IMR-90 (cell line): ENCODE results near the gene MATN3. TPM values are rescaled to one million over a fixed set of nuclear protein-coding genes. Genes with fewer than 3 reads are reported as not detected.
A peak's percentile ranks its signal among the peaks of the same experiment; 100 is the strongest.

Experiments
- ATAC-seq: fragments of 200-7000 bp; cut with Tn5 transposase; 2 replicates; pipeline ENCODE4 v1.9.1; 2020; ENCODE audit warnings: low read depth, mild to moderate bottlenecking, moderate library complexity
- Bru-seq: library from RNA; stranded (reverse); fragments of 400-500 nt; gene quantifications from one replicate; lab custom pipeline; 2021; lab: Mats Ljungman, UMichigan
- BruChase-seq, 2 experiments: library from RNA; stranded (reverse); fragments of 400-500 nt; gene quantifications; one replicate each; lab custom pipeline; 2021; lab: Mats Ljungman, UMichigan
- BruUV-seq: library from RNA; stranded (reverse); fragments of 400-500 nt; replicated peaks from 2 replicates; lab custom pipeline; 2021; lab: Mats Ljungman, UMichigan
- CTCF ChIA-PET: fragments of 300-600 bp; formaldehyde crosslinking; extraction: SDS; loops from one replicate; lab custom pipeline; 2021; ENCODE audit warnings: antibody characterized with exemption; lab: Yijun Ruan, JAX
- POLR2A ChIA-PET: fragments of 300-600 bp; sonication (Branson Sonifier 250); formaldehyde crosslinking; loops from one replicate; lab custom pipeline; 2022; ENCODE audit warnings: antibody characterized with exemption; ENCODE audit not compliant: unreplicated experiment; lab: Charles Lee
- DNase-seq: peaks from one replicate; pipeline ENCODE4 v3.0.0; 2013
- H2AFZ ChIP-seq: replicated peaks from 2 replicates; pipeline ENCODE3; 2013; ENCODE audit warnings: low read length, mild to moderate bottlenecking; ENCODE audit not compliant: poor library complexity
- H2AK5ac ChIP-seq: 2 replicates; pipeline ENCODE4 v1.6.1; 2013; ENCODE audit warnings: low read depth, low read length, inconsistent platforms
- H2AK9ac ChIP-seq: replicated peaks from 2 replicates; pipeline ENCODE3; 2013; ENCODE audit warnings: mild to moderate bottlenecking, low read depth, low read length, moderate library complexity; ENCODE audit not compliant: poor library complexity
- H2BK120ac ChIP-seq: 2 replicates; pipeline ENCODE4 v1.6.1; 2013; ENCODE audit warnings: low read depth, low read length, inconsistent platforms
- H2BK15ac ChIP-seq: 3 replicates; pipeline ENCODE4 v1.6.1; 2013; ENCODE audit warnings: low read depth, low read length, inconsistent platforms
- H2BK20ac ChIP-seq: 2 replicates; pipeline ENCODE4 v1.6.1; 2013; ENCODE audit warnings: low read depth, mild to moderate bottlenecking, inconsistent platforms, low read length, moderate library complexity
- H2BK5ac ChIP-seq: 2 replicates; pipeline ENCODE4 v1.6.1; 2013; ENCODE audit warnings: mild to moderate bottlenecking, low read depth, low read length, inconsistent platforms; ENCODE audit not compliant: poor library complexity, severe bottlenecking
- H3K14ac ChIP-seq: replicated peaks from 2 replicates; pipeline ENCODE4 v1.6.1; 2013; ENCODE audit warnings: low read depth, low read length, inconsistent platforms
- H3K18ac ChIP-seq: 2 replicates; pipeline ENCODE4 v1.6.1; 2013; ENCODE audit warnings: low read depth, low read length, control low read depth
- H3K23ac ChIP-seq: 2 replicates; pipeline ENCODE4 v1.6.1; 2013; ENCODE audit warnings: low read depth, low read length, inconsistent platforms
- H3K27ac ChIP-seq: 2 replicates; pipeline ENCODE4 v1.5.1; 2013; ENCODE audit warnings: mild to moderate bottlenecking, control low read depth, low read length; ENCODE audit not compliant: insufficient read depth
- H3K27me3 ChIP-seq: 2 replicates; pipeline ENCODE4 v1.6.1; 2013; ENCODE audit warnings: low read length; ENCODE audit not compliant: control insufficient read depth, insufficient read depth
- H3K36me3 ChIP-seq: 2 replicates; pipeline ENCODE4 v1.6.1; 2013; ENCODE audit warnings: low read length, mixed read lengths; ENCODE audit not compliant: control insufficient read depth, insufficient read depth
- H3K4ac ChIP-seq: 2 replicates; pipeline ENCODE4 v1.6.1; 2013; ENCODE audit warnings: low read depth, low read length, inconsistent platforms
- H3K4me1 ChIP-seq: 2 replicates; pipeline ENCODE4 v1.6.1; 2013; ENCODE audit warnings: low read length, mixed read lengths; ENCODE audit not compliant: control insufficient read depth, insufficient read depth
- H3K4me2 ChIP-seq: 2 replicates; pipeline ENCODE4 v1.6.1; 2013; ENCODE audit warnings: low read depth, mild to moderate bottlenecking, control low read depth, low read length, moderate library complexity
- H3K4me3 ChIP-seq: 2 replicates; pipeline ENCODE4 v1.5.1; 2013; ENCODE audit warnings: low read depth, mild to moderate bottlenecking, control low read depth, low read length, moderate library complexity; ENCODE audit not compliant: insufficient read depth
- H3K56ac ChIP-seq: 2 replicates; pipeline ENCODE4 v1.6.1; 2013; ENCODE audit warnings: low read length, inconsistent platforms; ENCODE audit not compliant: insufficient read depth; ENCODE audit errors: extremely low read depth
- H3K79me1 ChIP-seq, 2 experiments: 2 replicates each; pipeline ENCODE4 v1.6.1; 2013; ENCODE audit warnings: low read length in 2 of 2, inconsistent platforms in 1 of 2, low read depth in 1 of 2
- H3K9ac ChIP-seq: 2 replicates; pipeline ENCODE4 v1.6.1; 2013; ENCODE audit warnings: low read depth, low read length, control low read depth
- H3K9me1 ChIP-seq: 2 replicates; pipeline ENCODE4 v1.6.1; 2013; ENCODE audit warnings: low read length, inconsistent platforms; ENCODE audit not compliant: insufficient read depth
- H3K9me3 ChIP-seq: 2 replicates; pipeline ENCODE4 v1.6.1; 2013; ENCODE audit warnings: low read length; ENCODE audit not compliant: control insufficient read depth, insufficient read depth
- H4K20me1 ChIP-seq: 2 replicates; pipeline ENCODE4 v1.6.1; 2013; ENCODE audit warnings: low read length, inconsistent platforms; ENCODE audit not compliant: insufficient read depth
- H4K5ac ChIP-seq: 2 replicates; pipeline ENCODE4 v1.6.1; 2013; ENCODE audit warnings: mild to moderate bottlenecking, low read depth, low read length, control low read depth
- H4K8ac ChIP-seq, 2 experiments: 2 replicates each; pipeline ENCODE4 v1.6.1; 2013; ENCODE audit warnings: low read depth in 2 of 2, low read length in 2 of 2, control low read depth in 1 of 2, inconsistent platforms in 1 of 2
- H4K91ac ChIP-seq: 2 replicates; pipeline ENCODE4 v1.6.1; 2013; ENCODE audit warnings: low read depth, low read length, inconsistent platforms; ENCODE audit not compliant: insufficient read depth
- MAZ ChIP-seq: IDR thresholded peaks from 2 replicates; pipeline ENCODE4 v1.6.1; 2012; ENCODE audit warnings: low read depth, mild to moderate bottlenecking, low read length, improper control_type of control experiment, moderate library complexity, borderline replicate concordance
- WGBS, 2 experiments: methylation state at CpG; one replicate each; pipeline versions ENCODE4 v1.1.5 to v1.1.7; 2013; ENCODE audit warnings: missing lambda C conversion rate in 2 of 2; ENCODE audit not compliant: insufficient read length in 1 of 2; ENCODE audit errors: extremely low coverage in 2 of 2; 5-methylcytosine and 5-hydroxymethylcytosine counted together
- dilution Hi-C: fragments of 300-500 bp; cut with HindIII; formaldehyde crosslinking; loops from one replicate; pipeline ENCODE4 v1.14.3; 2018; ENCODE audit warnings: low sequenced_read_pairs; ENCODE audit not compliant: unreplicated experiment
- in situ Hi-C: fragments of 300-500 bp; cut with MboI; formaldehyde crosslinking; loops from 3 replicates; pipeline ENCODE4 v1.14.3; 2019; ENCODE audit warnings: low sequenced_read_pairs, inconsistent platforms, mixed read lengths
- intact Hi-C: fragments of 100-400 bp; cut with micrococcal nuclease; formaldehyde crosslinking; loops from 2 replicates; pipeline ENCODE4 v1.10.0; 2022
- long read RNA-seq: library from polyadenylated mRNA; unstranded; transcript quantifications from one replicate; pipeline ENCODE4 v2.0.0, GENCODE V29; 2021; ENCODE audit not compliant: unreplicated experiment
- polyA plus RNA-seq, 3 experiments: library from polyadenylated mRNA; depleted of rRNA; stranded (reverse); fragments of >200 nt; gene quantifications; 2 replicates each; pipeline ENCODE4 v1.2.3, GENCODE V29; 2012; ENCODE audit warnings: low replicate concordance in 1 of 3
- total RNA-seq: library from RNA; depleted of rRNA; stranded (reverse); fragments of >200 nt; gene quantifications from 2 replicates; pipeline ENCODE4 v1.2.3, GENCODE V29; 2012; rRNA removed
- TF ChIP-seq, protein P1 (sequence below): conservative IDR thresholded peaks from 2 replicates; pipeline ENCODE4 v1.5.1; 2012; ENCODE audit warnings: mild to moderate bottlenecking, low read depth, low read length, improper control_type of control experiment

Gene MATN3, protein sequence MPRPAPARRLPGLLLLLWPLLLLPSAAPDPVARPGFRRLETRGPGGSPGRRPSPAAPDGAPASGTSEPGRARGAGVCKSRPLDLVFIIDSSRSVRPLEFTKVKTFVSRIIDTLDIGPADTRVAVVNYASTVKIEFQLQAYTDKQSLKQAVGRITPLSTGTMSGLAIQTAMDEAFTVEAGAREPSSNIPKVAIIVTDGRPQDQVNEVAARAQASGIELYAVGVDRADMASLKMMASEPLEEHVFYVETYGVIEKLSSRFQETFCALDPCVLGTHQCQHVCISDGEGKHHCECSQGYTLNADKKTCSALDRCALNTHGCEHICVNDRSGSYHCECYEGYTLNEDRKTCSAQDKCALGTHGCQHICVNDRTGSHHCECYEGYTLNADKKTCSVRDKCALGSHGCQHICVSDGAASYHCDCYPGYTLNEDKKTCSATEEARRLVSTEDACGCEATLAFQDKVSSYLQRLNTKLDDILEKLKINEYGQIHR
- total RNA-seq, result 0.90 and 1.1 TPM in 2 replicates
- 2.2 and 3.0 TPM in 2 replicates for polyA plus RNA-seq (2012; rRNA removed)
- polyA plus RNA-seq (2012; cell fraction: cytosol; rRNA removed), result 2.3 and 2.8 TPM in 2 replicates
- polyA plus RNA-seq (2012; cell fraction: nucleus; rRNA removed; ENCODE audit: low replicate concordance), result 1.1 and 1.9 TPM in 2 replicates
- percentile 33 among the genes with signal in this experiment for Bru-seq, nascent RNA
- percentile 32 among the genes with signal in this experiment for BruChase-seq, experiment 1, labeled RNA remaining after a 6-hour chase
- BruChase-seq, experiment 2, labeled RNA remaining after a 2-hour chase, result percentile 33 among the genes with signal in this experiment
- long read RNA-seq, transcript MATN3-201 (8 exons, 2,524 nt), result major isoform, 19 of 20 reads
- long read RNA-seq, partial matches to known transcripts, result 1 of 20 reads
- long read RNA-seq, other reads (novel, unspliced or antisense), result 0 of 20 reads

DNA sequence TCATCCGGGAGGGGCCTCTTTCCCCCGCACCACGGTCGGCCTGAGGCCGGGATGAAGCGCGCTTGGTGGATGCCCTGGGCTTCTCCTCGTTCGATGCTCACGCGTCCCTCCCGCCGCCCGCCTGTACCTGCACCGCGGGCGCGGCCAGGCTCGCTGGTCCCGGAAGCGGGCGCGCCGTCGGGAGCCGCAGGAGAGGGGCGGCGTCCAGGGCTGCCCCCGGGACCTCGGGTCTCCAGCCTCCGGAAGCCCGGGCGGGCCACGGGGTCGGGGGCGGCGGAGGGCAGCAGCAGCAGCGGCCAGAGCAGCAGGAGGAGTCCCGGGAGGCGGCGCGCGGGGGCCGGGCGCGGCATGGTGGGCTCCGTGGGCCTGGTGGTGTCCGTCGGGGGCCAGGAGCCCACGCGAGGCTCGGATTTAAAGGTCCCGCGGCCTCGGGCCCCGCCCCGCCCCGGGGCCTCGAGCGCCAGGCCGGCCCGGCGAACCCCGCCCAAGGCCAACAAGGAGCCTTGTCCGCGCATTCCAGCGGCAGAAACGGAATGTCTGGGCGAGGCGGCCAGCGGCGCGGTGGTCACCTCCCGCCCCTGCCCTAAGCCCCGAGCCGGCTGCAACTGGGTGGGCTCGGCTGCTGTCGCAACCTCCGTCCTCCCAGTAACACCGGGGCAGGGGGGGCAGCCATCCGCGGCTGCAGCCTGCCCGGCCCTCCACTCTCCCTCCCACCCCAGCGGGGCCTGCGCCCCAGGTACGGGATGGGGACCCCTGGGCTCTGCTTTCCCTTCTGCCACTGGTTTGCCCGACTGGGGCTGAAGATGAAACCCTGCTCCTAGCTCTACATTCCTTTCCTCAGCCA is at the start of gene MATN3:
Gene MATN3 (minus strand): TSS at position 387 of the 844 bp plus-strand sequence. CDS start 37 bp downstream, at position 350.
- peak within 1 kb of the TSS; percentile 92 for H2AFZ ChIP-seq
- ATAC-seq, result peak; percentile 95
- peak within 1 kb of the TSS; percentile 86 for H4K91ac ChIP-seq
- intact Hi-C loops, result no loop called here
- peak within 1 kb of the TSS; percentile 50 for H3K4me3 ChIP-seq
- H2BK120ac ChIP-seq, result peak within 1 kb of the TSS; percentile 65
- peak within 1 kb of the TSS; percentile 86 for H3K14ac ChIP-seq
- WGBS, 2 experiments, result 0% methylated on average over 22 of the region's 87 CpGs; no CpG with 5 or more reads in 1 of the 2 experiments
- H3K23ac ChIP-seq, result peak within 1 kb of the TSS; percentile 80
- H4K5ac ChIP-seq, result peak within 1 kb of the TSS; percentile 66
- peaks cover 14% of the 10 kb centered on the region for H3K27me3 ChIP-seq
- in situ Hi-C loops, result no loop called here
- no peaks in the 10 kb centered on the region for H3K9me3 ChIP-seq
- peak within 1 kb of the TSS; percentile 0 for H2BK5ac ChIP-seq
- H3K4me1 ChIP-seq, result peaks cover 3% of the 10 kb centered on the region
- H4K20me1 ChIP-seq, result no peaks in the 10 kb centered on the region
- no peak within 1 kb of the TSS for H3K56ac ChIP-seq
- H2BK15ac ChIP-seq, result peak within 1 kb of the TSS; percentile 14; the same call in 1 of the 3 replicates
- TF ChIP-seq MAZ, result peak; percentile 49; the same call in 1 of the 2 replicates
- TF ChIP-seq, protein P1, sequence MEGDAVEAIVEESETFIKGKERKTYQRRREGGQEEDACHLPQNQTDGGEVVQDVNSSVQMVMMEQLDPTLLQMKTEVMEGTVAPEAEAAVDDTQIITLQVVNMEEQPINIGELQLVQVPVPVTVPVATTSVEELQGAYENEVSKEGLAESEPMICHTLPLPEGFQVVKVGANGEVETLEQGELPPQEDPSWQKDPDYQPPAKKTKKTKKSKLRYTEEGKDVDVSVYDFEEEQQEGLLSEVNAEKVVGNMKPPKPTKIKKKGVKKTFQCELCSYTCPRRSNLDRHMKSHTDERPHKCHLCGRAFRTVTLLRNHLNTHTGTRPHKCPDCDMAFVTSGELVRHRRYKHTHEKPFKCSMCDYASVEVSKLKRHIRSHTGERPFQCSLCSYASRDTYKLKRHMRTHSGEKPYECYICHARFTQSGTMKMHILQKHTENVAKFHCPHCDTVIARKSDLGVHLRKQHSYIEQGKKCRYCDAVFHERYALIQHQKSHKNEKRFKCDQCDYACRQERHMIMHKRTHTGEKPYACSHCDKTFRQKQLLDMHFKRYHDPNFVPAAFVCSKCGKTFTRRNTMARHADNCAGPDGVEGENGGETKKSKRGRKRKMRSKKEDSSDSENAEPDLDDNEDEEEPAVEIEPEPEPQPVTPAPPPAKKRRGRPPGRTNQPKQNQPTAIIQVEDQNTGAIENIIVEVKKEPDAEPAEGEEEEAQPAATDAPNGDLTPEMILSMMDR, result no peak
- peak within 1 kb of the TSS; percentile 31; the same call in 1 of the 2 replicates for H3K18ac ChIP-seq
- H2AK9ac ChIP-seq, result peak within 1 kb of the TSS; percentile 90
- peak within 1 kb of the TSS; percentile 74 to 91; a peak in 3 of 4 replicates for H4K8ac ChIP-seq
- no peaks in the 10 kb centered on the region for H3K36me3 ChIP-seq
- no peak for DNase-seq
- H2BK20ac ChIP-seq, result peak within 1 kb of the TSS; percentile 27; the same call in 1 of the 2 replicates
- dilution Hi-C loops, result no loop called here
- H3K79me1 ChIP-seq, result no peaks in the 10 kb centered on the region
- no peaks in the 10 kb centered on the region for H3K9me1 ChIP-seq
- peak within 1 kb of the TSS; percentile 64 for H3K9ac ChIP-seq
- ChIA-PET CTCF (no interaction called here), POLR2A (no interaction called here)
- H3K4me2 ChIP-seq, result peak within 1 kb of the TSS; percentile 50
- peak within 1 kb of the TSS; percentile 1; the same call in 1 of the 2 replicates for H3K27ac ChIP-seq
- peak within 1 kb of the TSS; percentile 79 for H3K4ac ChIP-seq
- peak within 1 kb of the TSS; percentile 37 for H2AK5ac ChIP-seq
- BruUV-seq, result no TSS peak
